ENCODE results near the gene SRP68.
"Not testable (repeated sequence)": the region's sequence is repeated elsewhere in the genome, so short reads cannot be mapped to it uniquely, and the experiment has no call there.

SRP68 gene

GRCh38 chr17:76049239-76049638 lies 23.1 kb downstream of the SRP68 start:
- FAIRE-seq, result no peak
- no peak for DNase-seq (ENCODE audit: insufficient read length, low spot score)

GRCh38 chr17:76048711-76049110 lies 23.6 kb downstream of the SRP68 start:
- DNase-seq (ENCODE audit: insufficient read length, low spot score) (no peak), FAIRE-seq (no peak)

GRCh38 chr17:76048025-76048605 lies 24.2 kb downstream of the SRP68 start:
- no peak for FAIRE-seq
- DNase-seq (ENCODE audit: insufficient read length, low spot score), result no peak

- DNase-seq (ENCODE audit: insufficient read length, low spot score), result no peak
- no peak for FAIRE-seq
These were observed 26.3 kb downstream of the SRP68 start for GRCh38 chr17:76046064-76046463.

GRCh38 chr17:76044475-76045007 lies 27.8 kb downstream of the SRP68 start:
- not testable (repeated sequence) for DNase-seq (ENCODE audit: insufficient read length, low spot score); FAIRE-seq

- not testable (repeated sequence) for DNase-seq (ENCODE audit: insufficient read length, low spot score); FAIRE-seq
These were observed 29.4 kb downstream of the SRP68 start for GRCh38 chr17:76042868-76043267.

GRCh38 chr17:76040376-76040775 lies 31.9 kb downstream of the SRP68 start:
- DNase-seq (ENCODE audit: insufficient read length, low spot score) (no peak), FAIRE-seq (no peak)

- no peak for FAIRE-seq
- no peak for DNase-seq (ENCODE audit: insufficient read length, low spot score)
These were observed 33.2 kb downstream of the SRP68 start for GRCh38 chr17:76039121-76039520.

- no peak for FAIRE-seq
These were observed 34.3 kb downstream of the SRP68 start for GRCh38 chr17:76038050-76038449.

GRCh38 chr17:76036497-76037261 lies 35.6 kb downstream of the SRP68 start:
- no peak for FAIRE-seq
- DNase-seq (ENCODE audit: insufficient read length, low spot score), result no peak

More at GRCh38 chr17:76038050-76038449, 34.3 kb downstream of the SRP68 start:
- DNase-seq (ENCODE audit: insufficient read length, low spot score), result no peak

- DNase-seq (ENCODE audit: insufficient read length, low spot score) (no peak), FAIRE-seq (no peak)
These were observed 37.6 kb downstream of the SRP68 start for GRCh38 chr17:76034428-76035350.

GRCh38 chr17:76033139-76033538 lies 39.2 kb downstream of the SRP68 start:
- no peak for DNase-seq (ENCODE audit: insufficient read length, low spot score)
- no peak for FAIRE-seq

- FAIRE-seq (no peak), DNase-seq (ENCODE audit: insufficient read length, low spot score) (no peak)
These were observed 39.6 kb downstream of the SRP68 start for GRCh38 chr17:76032780-76033108.

- no peak for FAIRE-seq
These were observed 40.1 kb downstream of the SRP68 start for GRCh38 chr17:76032073-76032779.

GRCh38 chr17:76027159-76027839 lies 45.0 kb downstream of the SRP68 start, which contains the start of gene EVPL:
TSS of gene EVPL (minus strand) at chr17:76027306. CDS start at chr17:76027198, 108 bp downstream.
- no peak for DNase-seq (ENCODE audit: insufficient read length, low spot score)
- no peak for FAIRE-seq

More at GRCh38 chr17:76032073-76032779, 40.1 kb downstream of the SRP68 start:
- DNase-seq (ENCODE audit: insufficient read length, low spot score), result no peak

GRCh38 chr17:76026714-76027158 lies 45.6 kb downstream of the SRP68 start:
- DNase-seq (ENCODE audit: insufficient read length, low spot score), result no peak

GRCh38 chr17:76025294-76025693 lies 47.0 kb downstream of the SRP68 start:
- FAIRE-seq (no peak), DNase-seq (ENCODE audit: insufficient read length, low spot score) (no peak)

More at GRCh38 chr17:76026714-76027158, 45.6 kb downstream of the SRP68 start:
- FAIRE-seq, result no peak

GRCh38 chr17:76024353-76024752 lies 48.0 kb downstream of the SRP68 start:
- FAIRE-seq (no peak), DNase-seq (ENCODE audit: insufficient read length, low spot score) (no peak)

- DNase-seq (ENCODE audit: insufficient read length, low spot score), result no peak
- no peak for FAIRE-seq
These were observed 48.4 kb downstream of the SRP68 start for GRCh38 chr17:76023900-76024237.

All from GM19239 (cell line).